HepG2 (cell line): Measurements from ENCODE around the gene TCAP. TPM values are rescaled to one million over a fixed set of nuclear protein-coding genes. Genes with fewer than 3 reads are reported as not detected.
A peak's percentile ranks its signal among the peaks of the same experiment; 100 is the strongest.

Source experiments
- BRCA1 ChIP-seq: sonication (generic); formaldehyde crosslinking; IDR thresholded peaks from 2 replicates; pipeline ENCODE4 v1.4.0; 2020; ENCODE audit warnings: missing genetic modification reagents
- CCDC6 ChIP-seq: sonication (generic); formaldehyde crosslinking; IDR thresholded peaks from 2 replicates; pipeline ENCODE4 v1.8.1; 2022; ENCODE audit warnings: mild to moderate bottlenecking, missing genetic modification reagents, moderate library complexity
- E2F2 ChIP-seq: sonication (generic); formaldehyde crosslinking; IDR thresholded peaks from 2 replicates; pipeline ENCODE4 v1.4.0; 2020; ENCODE audit warnings: missing genetic modification reagents, borderline replicate concordance
- HNF4A ChIP-seq: sonication (generic); formaldehyde crosslinking; IDR thresholded peaks from 2 replicates; pipeline ENCODE4 v1.4.0; 2020; ENCODE audit warnings: missing genetic modification reagents
- KAT2B ChIP-seq: fragments of 150-350 bp; IDR thresholded peaks from 2 replicates; pipeline ENCODE4 v1.6.1; 2014; ENCODE audit warnings: low read depth, low read length, borderline replicate concordance
- KLF11 ChIP-seq: IDR thresholded peaks from 2 replicates; pipeline ENCODE4 v1.6.1; 2016; ENCODE audit warnings: missing compliant biosample characterization
- MAX ChIP-seq: IDR thresholded peaks from 2 replicates; pipeline ENCODE4 v1.6.1; 2012; ENCODE audit warnings: inconsistent platforms
- MAZ ChIP-seq, 2 experiments: sonication (generic) in 1 of 2; formaldehyde crosslinking in 1 of 2; IDR thresholded peaks; 2 replicates each; pipeline versions ENCODE4 v1.5.0 to v1.6.1; 2012 to 2020; ENCODE audit warnings: low read depth in 2 of 2, mild to moderate bottlenecking in 2 of 2, borderline replicate concordance in 1 of 2, improper control_type of control experiment in 1 of 2, low read length in 1 of 2, missing genetic modification reagents in 1 of 2, moderate library complexity in 1 of 2
- MLX ChIP-seq: IDR thresholded peaks from 2 replicates; pipeline ENCODE4 v1.6.1; 2016
- POLR2AphosphoS2 ChIP-seq: IDR thresholded peaks from 2 replicates; pipeline ENCODE4 v1.6.1; 2011; ENCODE audit warnings: low read depth, low read length, improper control_type of control experiment
- POLR2AphosphoS5 ChIP-seq: IDR thresholded peaks from 2 replicates; pipeline ENCODE4 v1.6.1; 2012; ENCODE audit warnings: low read depth, low read length
- REL ChIP-seq: sonication (generic); formaldehyde crosslinking; conservative IDR thresholded peaks from 2 replicates; pipeline ENCODE4 v1.8.0; 2022; ENCODE audit warnings: mild to moderate bottlenecking, missing genetic modification reagents, moderate library complexity
- SAP130 ChIP-seq: IDR thresholded peaks from 2 replicates; pipeline ENCODE4 v1.6.1; 2016; ENCODE audit warnings: low read depth
- SNRNP70 ChIP-seq: fragments of 200-400 bp; formaldehyde crosslinking; IDR thresholded peaks from 2 replicates; pipeline ENCODE4 v1.6.1; 2017; ENCODE audit warnings: mild to moderate bottlenecking, low read depth, low read length, moderate library complexity
- SP140L ChIP-seq: sonication (generic); formaldehyde crosslinking; IDR thresholded peaks from 2 replicates; pipeline ENCODE4 v1.4.0; 2020; ENCODE audit warnings: missing genetic modification reagents, borderline replicate concordance
- TAF15 ChIP-seq: fragments of 200-400 bp; formaldehyde crosslinking; IDR thresholded peaks from one replicate; pipeline ENCODE4 v1.6.1; 2018; ENCODE audit warnings: mild to moderate bottlenecking, low read depth, low read length; ENCODE audit not compliant: poor library complexity, severe bottlenecking
- ZBTB42 ChIP-seq: sonication (generic); formaldehyde crosslinking; IDR thresholded peaks from 2 replicates; pipeline ENCODE4 v1.5.0; 2020; ENCODE audit warnings: mild to moderate bottlenecking, missing genetic modification reagents
- ZBTB43 ChIP-seq: sonication (generic); formaldehyde crosslinking; conservative IDR thresholded peaks from 2 replicates; pipeline ENCODE4 v1.4.0; 2020; ENCODE audit warnings: missing genetic modification reagents
- ZMAT3 ChIP-seq: sonication (generic); formaldehyde crosslinking; conservative IDR thresholded peaks from 2 replicates; pipeline ENCODE4 v1.7.0; 2021; ENCODE audit warnings: missing genetic modification reagents
- ZNF224 ChIP-seq: sonication (generic); formaldehyde crosslinking; IDR thresholded peaks from 2 replicates; pipeline ENCODE4 v1.5.0; 2020; ENCODE audit warnings: mild to moderate bottlenecking, missing genetic modification reagents
- ZNF343 ChIP-seq: sonication (generic); formaldehyde crosslinking; IDR thresholded peaks from 2 replicates; pipeline ENCODE4 v1.4.0; 2020; ENCODE audit warnings: mild to moderate bottlenecking, missing genetic modification reagents
- ZNF441 ChIP-seq: sonication (generic); formaldehyde crosslinking; IDR thresholded peaks from 2 replicates; pipeline ENCODE4 v1.7.0; 2021; ENCODE audit warnings: missing genetic modification reagents, borderline replicate concordance
- ZNF546 ChIP-seq: sonication (generic); formaldehyde crosslinking; conservative IDR thresholded peaks from 2 replicates; pipeline ENCODE4 v1.8.1; 2023; ENCODE audit warnings: mild to moderate bottlenecking, missing genetic modification reagents
- ZNF607 ChIP-seq: sonication (generic); formaldehyde crosslinking; IDR thresholded peaks from 2 replicates; pipeline ENCODE4 v1.5.1; 2020; ENCODE audit warnings: missing genetic modification reagents, mild to moderate bottlenecking, borderline replicate concordance
- ZNF792 ChIP-seq: IDR thresholded peaks from 2 replicates; pipeline ENCODE4 v1.6.1; 2016
- ZSCAN12 ChIP-seq: sonication (generic); formaldehyde crosslinking; IDR thresholded peaks from 2 replicates; pipeline ENCODE4 v1.9.0; 2021; ENCODE audit warnings: mild to moderate bottlenecking, missing genetic modification reagents
- ZZZ3 ChIP-seq: sonication (generic); formaldehyde crosslinking; IDR thresholded peaks from 2 replicates; pipeline ENCODE4 v1.4.0; 2020; ENCODE audit warnings: missing genetic modification reagents, mild to moderate bottlenecking, borderline replicate concordance
- polyA plus RNA-seq, 8 experiments: library from polyadenylated mRNA; depleted of rRNA in 3 of 8; stranded (reverse) in 7 of 8; unstranded in 1 of 8; fragments of >200 nt; fragmentation: Illumina TruSeq in 4 of 8; extraction: Trizol in 4 of 8; gene quantifications; 2 replicates each; pipeline versions ENCODE4 v1.2.1 to v1.2.3, GENCODE V29; 2011 to 2016; ENCODE audit warnings: low read depth in 4 of 8, missing spikeins in 1 of 8, mixed read lengths in 1 of 8; ENCODE audit not compliant: insufficient read depth in 1 of 8
- total RNA-seq, 5 experiments: library from RNA; depleted of rRNA; stranded (reverse); fragments of >200 nt; fragmentation: Illumina TruSeq; extraction: Trizol; gene quantifications; 2 replicates each; pipeline ENCODE4 v1.2.3, GENCODE V29; 2016; ENCODE audit warnings: low read depth in 1 of 5

TCAP gene
- total and polyA plus RNA-seq, 2 of the 13 experiments (the other 11 are each of a cell fraction or from before 2014, with no cell fraction given): 0.24 to 0.65 TPM

- TF ChIP-seq MAZ (IDR thresholded peaks at IDR 0.05; ENCODE audit: borderline replicate concordance, low read depth, low read length) (peak; percentile 78; the same call in 1 of the 2 replicates), MAZ (CRISPR knock-in tag; IDR thresholded peaks at IDR 0.05; ENCODE audit: low read depth) (peak; percentile 62), CCDC6 (CRISPR knock-in tag) (peak; percentile 23; the same call in 1 of the 2 replicates), ZMAT3 (CRISPR knock-in tag) (peak; percentile 70; the same call in 1 of the 2 replicates), MLX (CRISPR knock-in tag) (no peak), MAX (peak; percentile 81), SP140L (CRISPR knock-in tag) (no peak), REL (no peak), SNRNP70 (no peak), HNF4A (peak; percentile 71), ZNF441 (CRISPR knock-in tag) (peak; percentile 69; the same call in 1 of the 2 replicates), KAT2B (no peak), ZBTB43 (CRISPR knock-in tag) (no peak), ZZZ3 (CRISPR knock-in tag) (peak; percentile 49; the same call in 1 of the 2 replicates), ZNF224 (CRISPR knock-in tag) (no peak), E2F2 (no peak), SAP130 (CRISPR knock-in tag) (peak; percentile 96), ZNF792 (no peak), BRCA1 (CRISPR knock-in tag) (no peak; the same call in 1 of the 2 replicates), KLF11 (CRISPR knock-in tag) (no peak), ZNF546 (CRISPR knock-in tag) (no peak), TAF15 (no peak), POLR2AphosphoS5 (peak; percentile 49; the same call in 1 of the 2 replicates), ZBTB42 (CRISPR knock-in tag) (peak; percentile 74; the same call in 1 of the 2 replicates), ZNF607 (CRISPR knock-in tag) (peak; percentile 86; the same call in 1 of the 2 replicates), ZNF343 (CRISPR knock-in tag) (peak; percentile 85; the same call in 1 of the 2 replicates), ZSCAN12 (CRISPR knock-in tag) (no peak), POLR2AphosphoS2 (no peak)
Observed at GRCh38 chr17:39702901-39703893, 38.0 kb downstream of the TCAP start (continued).
